ENCODE results near the gene ZNF32. TPM values are rescaled to one million over a fixed set of nuclear protein-coding genes. Genes with fewer than 3 reads are reported as not detected.

ZNF32 gene
- total and polyA plus RNA-seq, 7 donors = 21.3 to 108 (median 72.1) TPM

GRCh38 chr10:43674553-43675210 lies 26.0 kb upstream of the ZNF32 start:
- no peak for TF ChIP-seq EP300 (IDR thresholded peaks at IDR 0.05)
- peak in 1 of 4 donors; percentile 19 for TF ChIP-seq POLR2AphosphoS5 (IDR thresholded peaks at IDR 0.05)
- H3K4me1 ChIP-seq = peaks cover 0 to 27% (median 19%) of the 10 kb centered on the region in 4 donors
- 72 to 81% methylated on average over 13 of the region's 13 CpGs for WGBS, 2 donors

GRCh38 chr10:43673471-43673870 lies 24.8 kb upstream of the ZNF32 start:
- WGBS, 2 donors = 72 to 83% methylated on average over 7 of the region's 7 CpGs
- Histone ChIP-seq H3K27ac (no peak overlapping the region), H3K4me1 (peaks cover 0 to 17% (median 13%) of the 10 kb centered on the region in 4 donors), H3K36me3 (no peaks in the 10 kb centered on the region), H3K27me3 (peaks cover 0 to 5% (median 0%) of the 10 kb centered on the region in 3 donors), H3K9me3 (no peaks in the 10 kb centered on the region), H3K4me3 (no peak overlapping the region)
- DNase-seq = no peak
- TF ChIP-seq POLR2A (IDR thresholded peaks at IDR 0.05) (no peak), CTCF (IDR thresholded peaks at IDR 0.05) (no peak), POLR2AphosphoS5 (IDR thresholded peaks at IDR 0.05) (no peak), EP300 (IDR thresholded peaks at IDR 0.05) (no peak)
- intact Hi-C loops (cut with DNase I) = loop anchor here (2.0 to 10.0 kb wide), 3 partner anchors 639 to 1331 kb away; partner anchors contain the start of gene ZNF22

More at GRCh38 chr10:43674553-43675210, 26.0 kb upstream of the ZNF32 start:
- Histone ChIP-seq H3K9me3 (no peaks in the 10 kb centered on the region), H3K27me3 (peaks cover 0 to 4% (median 0%) of the 10 kb centered on the region in 3 donors), H3K36me3 (no peaks in the 10 kb centered on the region), H3K27ac (no peak overlapping the region), H3K4me3 (no peak overlapping the region)
- intact Hi-C loops (cut with DNase I) = loop anchor here (5.0 to 10.0 kb wide), 2 partner anchors 638 to 1330 kb away; partner anchors contain the start of gene ZNF22
- peak; percentile 68 for DNase-seq

GRCh38 chr10:43671659-43672531 lies 23.2 kb upstream of the ZNF32 start:
- peak; percentile 74 to 87 (median 82) for TF ChIP-seq CTCF (IDR thresholded peaks at IDR 0.05)
- TF ChIP-seq POLR2AphosphoS5 (IDR thresholded peaks at IDR 0.05) = no peak
- Histone ChIP-seq H3K4me3 (no peak overlapping the region), H3K4me1 (peaks cover 0 to 23% (median 17%) of the 10 kb centered on the region in 4 donors), H3K27me3 (peaks cover 0 to 20% (median 10%) of the 10 kb centered on the region in 3 donors), H3K36me3 (no peaks in the 10 kb centered on the region), H3K27ac (peak overlapping the region in 1 of 4 donors; percentile 29), H3K9me3 (no peaks in the 10 kb centered on the region)
- WGBS, 2 donors = 48 to 51% methylated on average over 18 of the region's 18 CpGs
- DNase-seq = peak; percentile 77
- intact Hi-C loops (cut with DNase I) = loop anchor here (1.0 to 10.0 kb wide), 4 partner anchors 640 to 1333 kb away; partner anchors contain the start of gene ZNF22

- TF ChIP-seq CTCF (IDR thresholded peaks at IDR 0.05) = no peak
- no peak for TF ChIP-seq POLR2AphosphoS5 (IDR thresholded peaks at IDR 0.05)
- TF ChIP-seq POLR2A (IDR thresholded peaks at IDR 0.05) = no peak
- TF ChIP-seq EP300 (IDR thresholded peaks at IDR 0.05) = no peak
- H3K4me3 ChIP-seq = no peak overlapping the region
- H3K9me3 ChIP-seq = no peaks in the 10 kb centered on the region
- H3K36me3 ChIP-seq = no peaks in the 10 kb centered on the region
- H3K27ac ChIP-seq = no peak overlapping the region
- peaks cover 0 to 22% (median 10%) of the 10 kb centered on the region in 3 donors for H3K27me3 ChIP-seq
- intact Hi-C loops (cut with DNase I) = no loop called here
- peaks cover 0 to 23% (median 17%) of the 10 kb centered on the region in 4 donors for H3K4me1 ChIP-seq
- WGBS, 2 donors = 67 to 88% methylated on average over 3 of the region's 3 CpGs
- DNase-seq = no peak
Observed at GRCh38 chr10:43669386-43669785, 20.7 kb upstream of the ZNF32 start.
